Fibroblast of lung (primary cell): ENCODE measurements around the gene STMN3.

ENCODE experiments used
- CTCF ChIP-seq, 2 donors: IDR thresholded peaks in 1 of 2; conservative IDR thresholded peaks in 1 of 2; 1 replicate in 1 of 2; 2 replicates in 1 of 2; pipeline ENCODE4 v1.5.1; 2011 to 2012; ENCODE audit warnings: low read length in 2 of 2, control low read depth in 1 of 2, inconsistent platforms in 1 of 2, low read depth in 1 of 2, mild to moderate bottlenecking in 1 of 2
- EZH2 ChIP-seq: IDR thresholded peaks from 2 replicates; pipeline ENCODE4 v1.5.1; 2012; ENCODE audit warnings: low read length, control low read depth, mild to moderate bottlenecking; ENCODE audit errors: missing control alignments

- TF ChIP-seq CTCF (conservative IDR thresholded peaks at IDR 0.05 in 1 of 2, IDR thresholded peaks at IDR 0.05 in 1 of 2; ENCODE audit: low read depth in 1 of 2, low read length in 2 of 2), result no peak
- TF ChIP-seq EZH2, result no peak
Observed at GRCh38 chr20:63663332-63664066, 10.3 kb upstream of the STMN3 start.
